Transverse colon (tissue), 4 donors: ENCODE measurements around the gene GNA15.

ENCODE experiments used
- CTCF ChIP-seq, 5 experiments: fragments of 200-600 bp in 3 of 5; fragments of 450-650 bp in 2 of 5; sonication (generic) in 3 of 5; IDR thresholded peaks; 1 replicate in 2 of 5; 2 replicates in 3 of 5; pipeline ENCODE4 v1.5.1; 2016 to 2017; ENCODE audit warnings: antibody characterized with exemption in 5 of 5, inconsistent platforms in 3 of 5, mild to moderate bottlenecking in 2 of 5, moderate library complexity in 1 of 5
- EP300 ChIP-seq: sonication (generic); formaldehyde crosslinking; IDR thresholded peaks from one replicate; pipeline ENCODE4 v1.6.1; 2017; ENCODE audit warnings: antibody characterized with exemption, low read depth
- POLR2A ChIP-seq: fragments of 450-650 bp; IDR thresholded peaks from one replicate; pipeline ENCODE4 v1.6.1; 2016; ENCODE audit warnings: antibody characterized with exemption, mild to moderate bottlenecking, moderate library complexity
- POLR2AphosphoS5 ChIP-seq, 3 donors: sonication (generic); formaldehyde crosslinking; IDR thresholded peaks; one replicate each; pipeline ENCODE4 v1.6.1; 2016; ENCODE audit warnings: antibody characterized with exemption in 3 of 3

- TF ChIP-seq CTCF (IDR thresholded peaks at IDR 0.05) (no peak), POLR2A (no peak), EP300 (no peak), POLR2AphosphoS5 (IDR thresholded peaks at IDR 0.05) (no peak)
Measured at GRCh38 chr19:3121821-3122511, 13.9 kb upstream of the GNA15 start.
